ENCODE results near the gene GPR25. TPM values are rescaled to one million over a fixed set of nuclear protein-coding genes. Genes with fewer than 3 reads are reported as not detected.

The GPR25 gene
- total and polyA plus RNA-seq, 10 donors: 0.09 to 3.6 (median 0.55) TPM; not detected in 2

- Histone ChIP-seq H3K9me3 (no peaks in the 10 kb centered on the region), H3K36me3 (peaks cover 0 to 11% (median 0%) of the 10 kb centered on the region in 6 donors), H3K27me3 (replicated peaks in 1 of 7) (peaks cover 0 to 11% (median 6%) of the 10 kb centered on the region in 7 donors), H3K27ac (peak overlapping the region in 2 of 8 donors; percentile 10 to 14), H3K4me3 (no peak overlapping the region), H3K4me1 (peaks cover 0 to 54% (median 16%) of the 10 kb centered on the region in 6 donors)
- no peak for TF ChIP-seq POLR2A (IDR thresholded peaks at IDR 0.05)
- no peak for TF ChIP-seq POLR2AphosphoS5 (IDR thresholded peaks at IDR 0.05)
- no peak for TF ChIP-seq CTCF (IDR thresholded peaks at IDR 0.05 in 8 of 11, conservative IDR thresholded peaks at IDR 0.05 in 3 of 11)
- intact Hi-C loops (cut with DNase I; ENCODE audit: low total_unique reads): no loop called here
- WGBS, 5 donors: 67 to 78% (median 74%) methylated on average over 11 of the region's 11 CpGs
- DNase-seq: no peak
These were observed 5.6 kb upstream of the GPR25 start for GRCh38 chr1:200867018-200867811.

- H3K9me3 ChIP-seq: no peaks in the 10 kb centered on the region
- H3K4me1 ChIP-seq: peaks cover 8 to 61% (median 27%) of the 10 kb centered on the region in 6 donors
- H3K36me3 ChIP-seq: no peaks in the 10 kb centered on the region
- no peak for TF ChIP-seq POLR2A (IDR thresholded peaks at IDR 0.05)
- TF ChIP-seq POLR2AphosphoS5 (IDR thresholded peaks at IDR 0.05): no peak
- no peak for TF ChIP-seq CTCF (IDR thresholded peaks at IDR 0.05 in 8 of 11, conservative IDR thresholded peaks at IDR 0.05 in 3 of 11)
- intact Hi-C loops (cut with DNase I; ENCODE audit: low total_unique reads): no loop called here
- peaks cover 0 to 32% (median 27%) of the 10 kb centered on the region in 7 donors for H3K27me3 ChIP-seq (replicated peaks in 1 of 7)
- 64 to 82% (median 68%) methylated on average over 5 of the region's 5 CpGs for WGBS, 5 donors
- DNase-seq: no peak
- H3K4me3 ChIP-seq: peak overlapping the region in 1 of 8 donors; percentile 39
- H3K27ac ChIP-seq: peak overlapping the region in 5 of 8 donors; percentile 27 to 73 (median 47)
These were observed 3.4 kb upstream of the GPR25 start for GRCh38 chr1:200869376-200869752.

GRCh38 chr1:200869753-200870391 is 2.9 kb upstream of the GPR25 start:
- intact Hi-C loops (cut with DNase I; ENCODE audit: low total_unique reads): no loop called here
- no peaks in the 10 kb centered on the region for H3K9me3 ChIP-seq
- peaks cover 8 to 61% (median 27%) of the 10 kb centered on the region in 6 donors for H3K4me1 ChIP-seq
- DNase-seq: no peak
- H3K4me3 ChIP-seq: peak overlapping the region in 1 of 8 donors; percentile 39
- peak overlapping the region in 6 of 8 donors; percentile 20 to 73 (median 40) for H3K27ac ChIP-seq
- TF ChIP-seq CTCF (IDR thresholded peaks at IDR 0.05 in 8 of 11, conservative IDR thresholded peaks at IDR 0.05 in 3 of 11) (no peak), POLR2AphosphoS5 (IDR thresholded peaks at IDR 0.05) (peak in 1 of 3 donors; percentile 23)
- 59 to 76% (median 64%) methylated on average over 9 of the region's 9 CpGs for WGBS, 5 donors
- H3K27me3 ChIP-seq (replicated peaks in 1 of 7): peaks cover 0 to 38% (median 32%) of the 10 kb centered on the region in 7 donors
- no peaks in the 10 kb centered on the region for H3K36me3 ChIP-seq

All from spleen (tissue), 11 donors.